B cell (primary cell): Measurements from ENCODE around the gene FAM151A. TPM values are rescaled to one million over a fixed set of nuclear protein-coding genes. Genes with fewer than 3 reads are reported as not detected.

Experiments used
- ATAC-seq: fragments of 200-7000 bp; cut with Tn5 transposase; one replicate; pipeline ENCODE4 v1.10.0; 2021; ENCODE audit warnings: low read depth, mild to moderate bottlenecking, moderate number of reproducible peaks, moderate library complexity
- CTCF ChIA-PET: fragments of 350-600 bp; sonication (Branson Sonifier 250); formaldehyde crosslinking; loops from one replicate; lab custom pipeline; 2021; ENCODE audit warnings: antibody characterized with exemption, inconsistent platforms; lab: Charles Lee
- POLR2A ChIA-PET: fragments of 350-600 bp; sonication (Branson Sonifier 250); formaldehyde crosslinking; loops from one replicate; lab custom pipeline; 2021; ENCODE audit warnings: antibody characterized with exemption; lab: Charles Lee
- DNase-seq: peaks from one replicate; pipeline ENCODE4 v3.0.0; 2013
- H2AFZ ChIP-seq: 2 replicates; pipeline ENCODE4 v1.6.1; 2012; ENCODE audit warnings: mild to moderate bottlenecking, low read depth, low read length; ENCODE audit not compliant: insufficient read depth, poor library complexity, severe bottlenecking
- H3K27ac ChIP-seq, 2 donors: 1 replicate in 1 of 2; 2 replicates in 1 of 2; pipeline ENCODE4 v1.5.1; 2012 to 2013; ENCODE audit warnings: low read length in 2 of 2, mild to moderate bottlenecking in 2 of 2, moderate library complexity in 1 of 2
- H3K27me3 ChIP-seq, 4 experiments: fragments of 200-600 bp in 1 of 4; sonication (generic) in 1 of 4; replicated peaks in 1 of 4; 1 replicate in 2 of 4; 2 replicates in 2 of 4; pipeline versions ENCODE4 v1.6.1 to v1.7.0; 2013 to 2016; ENCODE audit warnings: low read length in 3 of 4, mild to moderate bottlenecking in 2 of 4, mixed read lengths in 1 of 4, moderate library complexity in 1 of 4; ENCODE audit not compliant: insufficient read depth in 4 of 4, control insufficient read depth in 3 of 4; ENCODE audit errors: control extremely low read depth in 1 of 4
- H3K36me3 ChIP-seq, 2 experiments: replicated peaks in 1 of 2; 1 replicate in 1 of 2; 2 replicates in 1 of 2; pipeline versions ENCODE4 v1.6.1 to v1.7.1; 2013; ENCODE audit warnings: low read length in 1 of 2; ENCODE audit not compliant: insufficient read depth in 2 of 2, control insufficient read depth in 1 of 2; ENCODE audit errors: control extremely low read depth in 1 of 2, extremely low read depth in 1 of 2
- H3K4me1 ChIP-seq, 2 donors: fragments of 200-600 bp in 1 of 2; sonication (generic) in 1 of 2; 1 replicate in 1 of 2; 2 replicates in 1 of 2; pipeline versions ENCODE4 v1.5.1 to v1.6.1; 2013 to 2017; ENCODE audit warnings: low read length in 2 of 2; ENCODE audit not compliant: control insufficient read depth in 2 of 2, insufficient read depth in 2 of 2
- H3K4me2 ChIP-seq: replicated peaks from 2 replicates; pipeline ENCODE3; 2012; ENCODE audit warnings: mild to moderate bottlenecking, low read depth, low read length; ENCODE audit not compliant: poor library complexity, severe bottlenecking
- H3K4me3 ChIP-seq, 5 experiments: fragments of 200-600 bp in 1 of 5; sonication (generic) in 1 of 5; 1 replicate in 3 of 5; 2 replicates in 2 of 5; pipeline versions ENCODE4 v1.5.1 to v1.7.0; 2011 to 2016; ENCODE audit warnings: low read length in 4 of 5, mild to moderate bottlenecking in 4 of 5, low read depth in 2 of 5, control low read depth in 1 of 5, moderate library complexity in 1 of 5; ENCODE audit not compliant: insufficient read depth in 1 of 5; ENCODE audit errors: control extremely low read depth in 1 of 5, extremely low read depth in 1 of 5
- H3K79me2 ChIP-seq: fragments of 200-600 bp; sonication (generic); one replicate; pipeline ENCODE4 v1.6.0; 2016; ENCODE audit warnings: low read length; ENCODE audit not compliant: control insufficient read depth, insufficient read depth
- H3K9ac ChIP-seq: fragments of 200-600 bp; sonication (generic); 2 replicates; pipeline ENCODE4 v1.6.1; 2017; ENCODE audit warnings: mild to moderate bottlenecking, low read length, moderate library complexity
- H3K9me3 ChIP-seq, 3 donors: one replicate each; pipeline versions ENCODE4 v1.6.1 to v1.7.1; 2013; ENCODE audit warnings: low read length in 2 of 3; ENCODE audit not compliant: control insufficient read depth in 2 of 3, insufficient read depth in 1 of 3; ENCODE audit errors: control extremely low read depth in 1 of 3
- H4K20me1 ChIP-seq: 2 replicates; pipeline ENCODE4 v1.6.0; 2012; ENCODE audit warnings: mild to moderate bottlenecking, low read length; ENCODE audit not compliant: insufficient read depth, control insufficient read depth, poor library complexity, severe bottlenecking
- H3K27ac Mint-ChIP-seq: one replicate; pipeline ENCODE4 v1.8.0; 2021; ENCODE audit warnings: mixed read lengths
- H3K27me3 Mint-ChIP-seq: one replicate; pipeline ENCODE4 v1.8.0; 2021; ENCODE audit warnings: mixed read lengths
- H3K4me1 Mint-ChIP-seq: one replicate; pipeline ENCODE4 v1.8.0; 2021; ENCODE audit warnings: mixed read lengths
- H3K4me3 Mint-ChIP-seq: one replicate; pipeline ENCODE4 v1.8.0; 2021; ENCODE audit warnings: mixed read lengths
- H3K9me3 Mint-ChIP-seq: one replicate; pipeline ENCODE4 v1.8.0; 2022; ENCODE audit warnings: mixed read lengths; ENCODE audit not compliant: insufficient read depth
- CTCF ChIP-seq: fragments of 200-600 bp; IDR thresholded peaks from one replicate; pipeline ENCODE4 v1.8.0; 2022; ENCODE audit warnings: antibody characterized with exemption, mild to moderate bottlenecking
- EZH2 ChIP-seq: IDR thresholded peaks from 2 replicates; pipeline ENCODE4 v1.6.1; 2012; ENCODE audit warnings: borderline replicate concordance, low read depth, mild to moderate bottlenecking, moderate library complexity, low read length; ENCODE audit not compliant: insufficient read depth, poor library complexity, severe bottlenecking
- WGBS: methylation state at CpG from one replicate; pipeline ENCODE4 v1.1.5; 2013; ENCODE audit warnings: missing lambda C conversion rate; ENCODE audit not compliant: insufficient coverage; 5-methylcytosine and 5-hydroxymethylcytosine counted together
- intact Hi-C: fragments of 100-400 bp; cut with micrococcal nuclease; formaldehyde crosslinking; loops from one replicate; pipeline ENCODE4 v1.10.0; 2022
- polyA plus RNA-seq: library from polyadenylated mRNA; depleted of rRNA; stranded (reverse); fragments of >200 nt; gene quantifications from 2 replicates; pipeline ENCODE4 v1.2.3, GENCODE V29; 2012
- total RNA-seq, 2 donors: library from RNA; stranded (reverse); fragments of 120-200 nt in 1 of 2; gene quantifications; 1 replicate in 1 of 2; 2 replicates in 1 of 2; pipeline versions ENCODE4 v1.2.3 to v1.2.4, GENCODE V29; 2013 to 2022

FAM151A gene
- total and polyA plus RNA-seq, 2 donors (not counting 1 experiment from before 2014, with no cell fraction given) = not detected

GRCh38 chr1:54658164-54658913, 35.0 kb upstream of the FAM151A start:
- Histone ChIP-seq H3K79me2 (no peaks in the 10 kb centered on the region), H2AFZ (no peak overlapping the region), H3K27me3 (no peaks in the 10 kb centered on the region), H3K4me3 (no peak overlapping the region), H3K4me2 (no peak overlapping the region), H3K9ac (no peak overlapping the region), H3K9me3 (peaks cover 3 to 7% (median 7%) of the 10 kb centered on the region in 3 donors), H3K4me1 (no peaks in the 10 kb centered on the region), H3K27ac (no peak overlapping the region), H3K36me3 (no peaks in the 10 kb centered on the region), H4K20me1 (no peaks in the 10 kb centered on the region)
- DNase-seq = no peak
- CTCF ChIA-PET = no interaction called here
- intact Hi-C loops = no loop called here
- Mint-ChIP-seq H3K4me1 (no peaks in the 10 kb centered on the region), H3K9me3 (peaks cover 5% of the 10 kb centered on the region), H3K27ac (no peak overlapping the region), H3K27me3 (peaks cover 14% of the 10 kb centered on the region), H3K4me3 (no peak overlapping the region)
- TF ChIP-seq EZH2 (no peak), CTCF (no peak)
- POLR2A ChIA-PET = no interaction called here
- 100% methylated on average over 1 of the region's 2 CpGs for WGBS
- no peak for ATAC-seq

GRCh38 chr1:54653036-54653435, 29.7 kb upstream of the FAM151A start:
- 64% methylated on average over 4 of the region's 4 CpGs for WGBS
- no peak for ATAC-seq
- H3K27me3 ChIP-seq = peaks cover 0 to 4% (median 0%) of the 10 kb centered on the region in 4 experiments
- H3K4me1 Mint-ChIP-seq = no peaks in the 10 kb centered on the region
- H3K27ac Mint-ChIP-seq = no peak overlapping the region
- H3K27me3 Mint-ChIP-seq = peaks cover 17% of the 10 kb centered on the region
- no peak overlapping the region for H3K4me3 Mint-ChIP-seq
- no peak overlapping the region for H3K4me3 ChIP-seq
- no peak for DNase-seq
- intact Hi-C loops = no loop called here
- peaks cover 2% of the 10 kb centered on the region for H3K9me3 Mint-ChIP-seq
- POLR2A ChIA-PET = no interaction called here
- no peaks in the 10 kb centered on the region for H3K9me3 ChIP-seq
- H2AFZ ChIP-seq = no peak overlapping the region
- H3K4me2 ChIP-seq = no peak overlapping the region
- no peaks in the 10 kb centered on the region for H3K4me1 ChIP-seq
- H3K36me3 ChIP-seq = no peaks in the 10 kb centered on the region
- H4K20me1 ChIP-seq = no peaks in the 10 kb centered on the region
- no peak overlapping the region for H3K27ac ChIP-seq
- CTCF ChIA-PET = no interaction called here
- TF ChIP-seq CTCF (no peak), EZH2 (no peak)
- no peak overlapping the region for H3K9ac ChIP-seq
- no peaks in the 10 kb centered on the region for H3K79me2 ChIP-seq
